ENCODE results near the gene C2orf69.

The C2orf69 gene

GRCh38 chr2:199914372-199914958 lies 3.4 kb downstream of the C2orf69 start:
- DNase-seq (ENCODE audit: low read depth in 2 of 2, low spot score in 1 of 2), result no peak

GRCh38 chr2:199916980-199917379 lies 5.9 kb downstream of the C2orf69 start:
- no peak for DNase-seq (ENCODE audit: low read depth in 2 of 2, low spot score in 1 of 2)

GRCh38 chr2:199922856-199923255 lies 11.8 kb downstream of the C2orf69 start:
- no peak for DNase-seq (ENCODE audit: low read depth in 2 of 2, low spot score in 1 of 2)

GRCh38 chr2:199923924-199924323 lies 12.8 kb downstream of the C2orf69 start:
- DNase-seq (ENCODE audit: low read depth in 2 of 2, low spot score in 1 of 2), result no peak

GRCh38 chr2:199926806-199927205 lies 15.7 kb downstream of the C2orf69 start:
- DNase-seq (ENCODE audit: low read depth in 2 of 2, low spot score in 1 of 2), result no peak

GRCh38 chr2:199928226-199928625 lies 17.1 kb downstream of the C2orf69 start:
- DNase-seq (ENCODE audit: low read depth in 2 of 2, low spot score in 1 of 2), result no peak

GRCh38 chr2:199928626-199929025 lies 17.5 kb downstream of the C2orf69 start:
- no peak for DNase-seq (ENCODE audit: low read depth in 2 of 2, low spot score in 1 of 2)

GRCh38 chr2:199929262-199929661 lies 18.2 kb downstream of the C2orf69 start:
- DNase-seq (ENCODE audit: low read depth in 2 of 2, low spot score in 1 of 2), result no peak

- no peak for DNase-seq (ENCODE audit: low read depth in 2 of 2, low spot score in 1 of 2)
Observed at GRCh38 chr2:199932312-199932855, 21.3 kb downstream of the C2orf69 start.

- no peak for DNase-seq (ENCODE audit: low read depth in 2 of 2, low spot score in 1 of 2)
Observed at GRCh38 chr2:199933466-199933865, 22.4 kb downstream of the C2orf69 start.

GRCh38 chr2:199936554-199936953 lies 25.5 kb downstream of the C2orf69 start:
- DNase-seq (ENCODE audit: low read depth in 2 of 2, low spot score in 1 of 2), result no peak

GRCh38 chr2:199940373-199940772 lies 29.3 kb downstream of the C2orf69 start:
- no peak for DNase-seq (ENCODE audit: low read depth in 2 of 2, low spot score in 1 of 2)

- no peak for DNase-seq (ENCODE audit: low read depth in 2 of 2, low spot score in 1 of 2)
Observed at GRCh38 chr2:199943373-199943772, 32.3 kb downstream of the C2orf69 start.

GRCh38 chr2:199946196-199946595 lies 35.1 kb downstream of the C2orf69 start:
- no peak for DNase-seq (ENCODE audit: low read depth in 2 of 2, low spot score in 1 of 2)

GRCh38 chr2:199946836-199947235 lies 35.7 kb downstream of the C2orf69 start:
- no peak for DNase-seq (ENCODE audit: low read depth in 2 of 2, low spot score in 1 of 2)

GRCh38 chr2:199950396-199950795 lies 39.3 kb downstream of the C2orf69 start:
- no peak for DNase-seq (ENCODE audit: low read depth in 2 of 2, low spot score in 1 of 2)

GRCh38 chr2:199951023-199951422 lies 39.9 kb downstream of the C2orf69 start:
- DNase-seq (ENCODE audit: low read depth in 2 of 2, low spot score in 1 of 2), result no peak

- no peak for DNase-seq (ENCODE audit: low read depth in 2 of 2, low spot score in 1 of 2)
Observed at GRCh38 chr2:199955007-199955338, 43.9 kb downstream of the C2orf69 start.

GRCh38 chr2:199955339-199956061 lies 44.4 kb downstream of the C2orf69 start, which contains the start of the genes MAIP1 and TYW5:
TSS of gene MAIP1 (plus strand) at chr2:199955582. CDS start at chr2:199955799, 217 bp downstream.
TSS of gene TYW5 (minus strand) at chr2:199955491. CDS start at chr2:199955470, 21 bp downstream.
- DNase-seq (ENCODE audit: low read depth in 2 of 2, low spot score in 1 of 2), result peak; percentile 57 to 62

- no peak for DNase-seq (ENCODE audit: low read depth in 2 of 2, low spot score in 1 of 2)
Observed at GRCh38 chr2:199956062-199956380, 44.9 kb downstream of the C2orf69 start.

- DNase-seq (ENCODE audit: low read depth in 2 of 2, low spot score in 1 of 2), result no peak
Observed at GRCh38 chr2:199958014-199958413, 46.9 kb downstream of the C2orf69 start.

- DNase-seq (ENCODE audit: low read depth in 2 of 2, low spot score in 1 of 2), result no peak
Observed at GRCh38 chr2:199962203-199962602, 51.1 kb downstream of the C2orf69 start.

GRCh38 chr2:199966405-199966804 lies 55.3 kb downstream of the C2orf69 start:
- no peak for DNase-seq (ENCODE audit: low read depth in 2 of 2, low spot score in 1 of 2)
